ENCODE measurements around the gene MANEAL. TPM values are rescaled to one million over a fixed set of nuclear protein-coding genes. Genes with fewer than 3 reads are reported as not detected.
A peak's percentile ranks its signal among the peaks of the same experiment; 100 is the strongest.

MANEAL gene, protein sequence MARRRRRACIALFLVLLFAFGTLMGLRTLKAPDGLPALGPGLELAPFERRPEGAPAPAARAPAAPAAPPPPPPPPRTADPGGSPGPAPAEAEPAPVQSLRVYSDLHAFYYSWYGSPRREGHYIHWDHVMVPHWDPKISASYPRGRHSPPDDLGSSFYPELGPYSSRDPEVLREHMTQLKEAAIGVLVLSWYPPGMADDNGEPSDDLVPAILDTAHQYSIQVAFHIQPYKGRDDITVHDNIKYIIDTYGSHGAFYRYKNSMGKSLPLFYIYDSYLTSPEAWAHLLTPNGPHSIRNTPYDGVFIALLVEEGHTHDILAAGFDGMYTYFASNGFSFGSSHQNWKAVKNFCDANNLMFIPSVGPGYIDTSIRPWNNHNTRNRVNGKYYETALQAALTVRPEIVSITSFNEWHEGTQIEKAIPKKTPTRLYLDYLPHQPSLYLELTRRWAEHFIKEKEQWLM
- total RNA-seq (2.3 and 2.7 TPM in 2 replicates), polyA plus RNA-seq (2.3 and 3.5 TPM in 2 replicates)

DNA sequence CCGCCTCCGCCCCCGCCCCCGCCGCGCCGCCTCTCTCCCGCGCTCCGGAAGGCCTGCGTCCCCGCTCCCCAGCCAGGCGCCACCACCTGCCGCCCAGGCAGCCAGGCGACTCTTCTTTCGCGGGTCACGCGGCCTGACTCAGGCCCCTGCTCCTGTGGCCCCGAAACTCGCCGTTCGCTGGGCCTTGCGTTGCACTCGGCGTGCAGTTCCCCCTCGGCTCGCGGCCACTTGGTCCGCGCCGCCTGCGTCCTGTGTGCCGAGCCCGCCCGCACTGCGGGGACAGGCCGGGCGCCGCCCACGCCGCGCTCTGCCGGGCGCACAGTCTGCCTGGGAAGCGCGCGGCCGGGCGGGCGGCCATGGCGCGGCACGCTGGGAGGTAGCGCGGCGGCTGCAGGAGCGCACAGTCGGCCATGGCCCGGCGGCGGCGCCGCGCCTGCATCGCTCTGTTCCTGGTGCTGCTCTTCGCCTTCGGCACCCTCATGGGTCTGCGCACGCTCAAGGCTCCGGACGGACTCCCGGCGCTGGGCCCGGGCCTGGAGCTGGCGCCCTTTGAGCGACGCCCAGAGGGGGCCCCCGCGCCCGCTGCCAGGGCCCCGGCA, at the start of gene MANEAL:
TSS of gene MANEAL (plus strand) at position 75 of the 599 bp plus-strand sequence. CDS start at position 411, 336 bp downstream.
- 0% methylated on average over 51 of the region's 82 CpGs for WGBS (ENCODE audit: low lambda C conversion rate, missing lambda C conversion rate)
- Histone ChIP-seq H3K27me3 (peaks cover 46% of the 10 kb centered on the region), H2AFZ (peak within 1 kb of the TSS; percentile 89)

DNA sequence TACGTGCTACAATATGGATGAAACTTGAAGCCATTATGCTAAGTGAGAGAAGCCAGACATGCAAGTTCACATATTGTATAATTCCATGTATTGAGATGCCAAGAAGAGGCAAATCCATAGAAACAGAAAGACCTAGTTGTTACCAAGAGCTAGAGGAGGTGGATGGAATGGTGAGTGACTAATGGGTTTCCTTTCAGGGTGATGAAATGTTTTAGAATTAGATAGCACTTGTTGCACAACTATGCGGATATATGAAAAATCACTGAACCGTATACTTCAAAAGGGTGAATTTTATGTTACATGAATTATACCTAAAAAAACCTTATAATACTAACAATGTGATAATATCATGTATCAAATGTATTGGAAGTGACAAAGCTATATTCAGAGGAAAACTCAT, 46.8 kb upstream of the MANEAL start:
- H3K4me1 ChIP-seq (ENCODE audit: insufficient read depth), result no peaks in the 10 kb centered on the region
- DNase-seq (ENCODE audit: low spot score), result no peak
- no peak overlapping the region for H2AFZ ChIP-seq
- H3K27me3 ChIP-seq, result peaks cover 22% of the 10 kb centered on the region
- H3K4me2 ChIP-seq, result no peak overlapping the region
- 88% methylated on average over 3 of the region's 3 CpGs for WGBS (ENCODE audit: low lambda C conversion rate, missing lambda C conversion rate)
- TF ChIP-seq EZH2phosphoT487 (IDR thresholded peaks at IDR 0.05; ENCODE audit: low read depth, severe bottlenecking, unreplicated experiment), result no peak
- TF ChIP-seq EZH2 (IDR thresholded peaks at IDR 0.05; ENCODE audit: borderline replicate concordance), result no peak
- TF ChIP-seq, protein P1, sequence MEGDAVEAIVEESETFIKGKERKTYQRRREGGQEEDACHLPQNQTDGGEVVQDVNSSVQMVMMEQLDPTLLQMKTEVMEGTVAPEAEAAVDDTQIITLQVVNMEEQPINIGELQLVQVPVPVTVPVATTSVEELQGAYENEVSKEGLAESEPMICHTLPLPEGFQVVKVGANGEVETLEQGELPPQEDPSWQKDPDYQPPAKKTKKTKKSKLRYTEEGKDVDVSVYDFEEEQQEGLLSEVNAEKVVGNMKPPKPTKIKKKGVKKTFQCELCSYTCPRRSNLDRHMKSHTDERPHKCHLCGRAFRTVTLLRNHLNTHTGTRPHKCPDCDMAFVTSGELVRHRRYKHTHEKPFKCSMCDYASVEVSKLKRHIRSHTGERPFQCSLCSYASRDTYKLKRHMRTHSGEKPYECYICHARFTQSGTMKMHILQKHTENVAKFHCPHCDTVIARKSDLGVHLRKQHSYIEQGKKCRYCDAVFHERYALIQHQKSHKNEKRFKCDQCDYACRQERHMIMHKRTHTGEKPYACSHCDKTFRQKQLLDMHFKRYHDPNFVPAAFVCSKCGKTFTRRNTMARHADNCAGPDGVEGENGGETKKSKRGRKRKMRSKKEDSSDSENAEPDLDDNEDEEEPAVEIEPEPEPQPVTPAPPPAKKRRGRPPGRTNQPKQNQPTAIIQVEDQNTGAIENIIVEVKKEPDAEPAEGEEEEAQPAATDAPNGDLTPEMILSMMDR (IDR thresholded peaks at IDR 0.05; ENCODE audit: poor library complexity), result no peak
- no peak overlapping the region for H3K27ac ChIP-seq
- no peaks in the 10 kb centered on the region for H3K9me3 ChIP-seq (ENCODE audit: low read depth)
- H3K4me3 ChIP-seq, result no peak overlapping the region
- no peaks in the 10 kb centered on the region for H3K36me3 ChIP-seq (replicated peaks; ENCODE audit: insufficient read depth, low read depth)
- no peaks in the 10 kb centered on the region for H3K9me2 ChIP-seq (replicated peaks; ENCODE audit: insufficient read depth)
- no peaks in the 10 kb centered on the region for H4K20me1 ChIP-seq (ENCODE audit: insufficient read depth, poor library complexity, severe bottlenecking)
- no peaks in the 10 kb centered on the region for H3K79me2 ChIP-seq

More for the DNA sequence above, at the start of gene MANEAL:
- Histone ChIP-seq H3K9me3 (ENCODE audit: low read depth) (no peaks in the 10 kb centered on the region), H4K20me1 (ENCODE audit: insufficient read depth, poor library complexity, severe bottlenecking) (no peaks in the 10 kb centered on the region), H3K4me3 (peak within 1 kb of the TSS; percentile 52), H3K27ac (no peak within 1 kb of the TSS), H3K4me2 (peak within 1 kb of the TSS; percentile 99), H3K79me2 (no peaks in the 10 kb centered on the region), H3K9me2 (replicated peaks; ENCODE audit: insufficient read depth) (no peaks in the 10 kb centered on the region), H3K4me1 (ENCODE audit: insufficient read depth) (peaks cover 4% of the 10 kb centered on the region), H3K36me3 (replicated peaks; ENCODE audit: insufficient read depth, low read depth) (no peaks in the 10 kb centered on the region)
- peak; percentile 79 for DNase-seq (ENCODE audit: low spot score)
- TF ChIP-seq, protein P1 (IDR thresholded peaks at IDR 0.05; ENCODE audit: poor library complexity), result no peak
- no peak for TF ChIP-seq EZH2phosphoT487 (IDR thresholded peaks at IDR 0.05; ENCODE audit: low read depth, severe bottlenecking, unreplicated experiment)
- TF ChIP-seq EZH2 (IDR thresholded peaks at IDR 0.05; ENCODE audit: borderline replicate concordance), result no peak

DNA sequence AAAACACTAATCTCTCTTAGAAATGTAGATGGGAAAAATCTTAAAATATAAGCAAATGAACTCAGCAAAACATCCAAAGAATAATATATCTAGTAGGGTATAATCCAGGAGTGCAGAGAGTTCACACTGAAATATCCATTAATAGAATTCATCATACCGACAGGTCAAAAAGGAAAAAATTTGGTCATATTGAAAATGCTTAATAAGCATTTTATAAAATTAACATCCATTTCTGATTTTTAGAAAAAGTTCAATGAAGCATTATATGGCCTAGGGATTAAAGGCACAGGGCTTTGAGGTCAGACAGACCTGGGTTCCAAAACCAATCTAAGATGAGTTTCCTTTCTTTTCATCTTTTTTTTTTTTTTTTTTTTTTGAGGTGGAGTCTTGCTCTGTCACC, 45.1 kb upstream of the MANEAL start:
- WGBS (ENCODE audit: low lambda C conversion rate, missing lambda C conversion rate), result 100% methylated on average over 1 of the region's 1 CpG
- no peak for TF ChIP-seq EZH2 (IDR thresholded peaks at IDR 0.05; ENCODE audit: borderline replicate concordance)
- no peak for TF ChIP-seq EZH2phosphoT487 (IDR thresholded peaks at IDR 0.05; ENCODE audit: low read depth, severe bottlenecking, unreplicated experiment)
- TF ChIP-seq, protein P1 (IDR thresholded peaks at IDR 0.05; ENCODE audit: poor library complexity), result no peak

More for the DNA sequence above, 45.1 kb upstream of the MANEAL start:
- H3K27ac ChIP-seq, result no peak overlapping the region
- no peaks in the 10 kb centered on the region for H4K20me1 ChIP-seq (ENCODE audit: insufficient read depth, poor library complexity, severe bottlenecking)
- no peak overlapping the region for H3K4me3 ChIP-seq
- no peak overlapping the region for H2AFZ ChIP-seq
- H3K4me1 ChIP-seq (ENCODE audit: insufficient read depth), result no peaks in the 10 kb centered on the region
- H3K9me2 ChIP-seq (replicated peaks; ENCODE audit: insufficient read depth), result no peaks in the 10 kb centered on the region
- H3K4me2 ChIP-seq, result no peak overlapping the region
- DNase-seq (ENCODE audit: low spot score), result no peak
- H3K9me3 ChIP-seq (ENCODE audit: low read depth), result no peaks in the 10 kb centered on the region
- H3K79me2 ChIP-seq, result no peaks in the 10 kb centered on the region
- no peaks in the 10 kb centered on the region for H3K36me3 ChIP-seq (replicated peaks; ENCODE audit: insufficient read depth, low read depth)
- H3K27me3 ChIP-seq, result peaks cover 32% of the 10 kb centered on the region
